ENCODE data around the gene PRKCA. TPM values are rescaled to one million over a fixed set of nuclear protein-coding genes. Genes with fewer than 3 reads are reported as not detected.
A peak's percentile ranks its signal among the peaks of the same experiment; 100 is the strongest.

PRKCA gene
- total RNA-seq, 2 experiments from 2014 or later = 63.1 to 68.9 TPM

DNA sequence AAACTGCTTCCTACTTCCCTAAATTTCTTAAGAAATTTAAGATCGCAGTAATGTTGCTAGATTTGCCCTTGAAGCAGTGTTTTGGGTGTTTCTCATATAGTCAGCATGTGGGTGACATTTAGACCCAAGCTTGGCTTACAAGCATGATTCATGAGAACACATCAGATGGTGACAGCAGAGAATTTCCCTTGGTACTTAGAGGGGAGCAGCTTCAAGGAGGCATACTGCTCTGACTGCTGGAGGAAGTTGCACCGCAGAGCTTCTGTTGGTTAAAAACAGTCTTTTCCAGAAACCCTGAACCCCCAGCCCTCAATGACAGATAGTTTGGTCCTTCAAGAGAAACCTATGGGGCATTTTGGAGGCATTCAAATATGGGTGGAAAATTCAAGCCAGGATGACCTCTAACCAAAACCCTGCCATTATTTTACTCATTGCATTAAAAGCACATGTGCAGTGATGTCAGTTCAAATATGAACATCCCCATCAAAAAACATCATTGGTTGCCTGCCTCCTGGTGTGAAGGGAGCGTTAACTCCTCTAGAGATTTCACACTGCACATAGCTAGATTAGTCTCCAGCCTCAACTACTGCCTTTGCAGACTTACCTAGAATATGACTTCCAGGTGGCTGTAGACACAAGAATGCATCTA lies 331.0 kb downstream of the PRKCA start:
- no peaks in the 10 kb centered on the region for H3K9me3 Mint-ChIP-seq (ENCODE audit: low read depth)
- H3K27me3 Mint-ChIP-seq = no peaks in the 10 kb centered on the region
- peak; percentile 76 for DNase-seq
- H3K4me1 Mint-ChIP-seq = peaks cover 41% of the 10 kb centered on the region
- no peak overlapping the region for H3K4me3 Mint-ChIP-seq
- peak overlapping the region; percentile 79 for H3K27ac Mint-ChIP-seq
- CTCF ChIA-PET = interaction anchor here (0.6 to 2.5 kb wide), 5 partner anchors 11 to 220 kb away, joined by 3 to 6 read pairs (median 3); no protein-coding TSS in a partner anchor
- peaks cover 5% of the 10 kb centered on the region for H3K36me3 Mint-ChIP-seq
- ATAC-seq = peak; percentile 96

DNA sequence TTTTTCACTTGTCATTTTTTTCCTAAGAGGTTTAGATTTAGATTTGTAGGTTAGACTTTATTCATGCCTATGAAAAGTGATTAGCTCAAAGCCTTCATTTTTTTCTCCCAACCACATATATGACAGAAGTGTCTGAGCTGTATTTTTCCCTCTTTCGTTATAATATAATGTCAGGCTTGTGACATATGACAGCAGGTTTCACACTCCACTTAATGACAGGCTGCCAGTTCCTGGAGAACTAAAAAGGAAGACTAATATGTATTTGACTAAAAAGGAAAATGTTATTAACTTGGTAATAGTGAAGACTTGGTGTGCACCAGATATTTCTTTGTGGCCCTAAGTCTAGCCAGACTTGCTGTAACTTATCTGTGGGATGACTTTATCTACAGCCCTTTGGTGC lies 331.8 kb downstream of the PRKCA start:
- no peak for ATAC-seq
- H3K4me3 Mint-ChIP-seq = no peak overlapping the region

DNA sequence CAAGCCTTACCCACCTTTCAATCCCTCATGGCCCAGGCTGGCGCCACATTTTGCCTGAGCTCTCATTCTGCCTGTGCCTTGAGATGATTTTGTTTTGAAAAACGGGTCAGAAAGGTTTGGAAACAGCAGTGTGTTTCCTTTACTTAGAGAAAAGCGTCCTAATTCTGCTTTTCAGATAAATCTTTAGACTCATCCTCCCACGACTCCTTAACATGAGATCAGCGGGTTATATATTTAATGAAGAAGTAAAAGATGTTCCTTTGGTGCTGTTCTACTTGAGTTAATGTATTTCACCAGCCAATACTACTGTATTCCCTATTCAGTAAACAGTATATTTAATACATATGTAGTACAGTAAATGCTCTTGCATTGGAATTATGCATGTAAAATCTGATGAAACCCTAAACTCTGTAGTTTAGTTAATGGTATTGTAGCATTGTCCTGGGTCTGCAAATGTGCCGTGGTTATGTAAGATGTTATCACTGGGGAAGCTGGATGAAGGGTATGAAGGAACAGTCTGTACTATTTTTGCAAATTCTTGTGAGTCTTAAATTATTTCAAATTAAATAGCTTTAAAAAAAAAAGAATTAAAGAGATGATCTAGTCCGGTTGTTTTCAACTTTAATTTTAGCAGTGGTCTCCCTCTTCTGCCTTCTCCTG lies 333.1 kb downstream of the PRKCA start:
- peaks cover 6% of the 10 kb centered on the region for H3K36me3 Mint-ChIP-seq
- ATAC-seq = no peak
- H3K4me1 Mint-ChIP-seq = peaks cover 39% of the 10 kb centered on the region
- DNase-seq = no peak
- CTCF ChIA-PET = no interaction called here
- no peaks in the 10 kb centered on the region for H3K27me3 Mint-ChIP-seq
- H3K4me3 Mint-ChIP-seq = no peak overlapping the region
- H3K27ac Mint-ChIP-seq = peak overlapping the region; percentile 39
- H3K9me3 Mint-ChIP-seq (ENCODE audit: low read depth) = no peaks in the 10 kb centered on the region

More for the DNA sequence above, 331.8 kb downstream of the PRKCA start:
- Mint-ChIP-seq H3K9me3 (ENCODE audit: low read depth) (no peaks in the 10 kb centered on the region), H3K27me3 (no peaks in the 10 kb centered on the region), H3K4me1 (peaks cover 41% of the 10 kb centered on the region), H3K36me3 (peaks cover 5% of the 10 kb centered on the region), H3K27ac (no peak overlapping the region)
- CTCF ChIA-PET = interaction anchor here (2.5 kb wide), 1 partner anchor 40 kb away, joined by 6 read pairs; no protein-coding TSS in a partner anchor
- DNase-seq = no peak

DNA sequence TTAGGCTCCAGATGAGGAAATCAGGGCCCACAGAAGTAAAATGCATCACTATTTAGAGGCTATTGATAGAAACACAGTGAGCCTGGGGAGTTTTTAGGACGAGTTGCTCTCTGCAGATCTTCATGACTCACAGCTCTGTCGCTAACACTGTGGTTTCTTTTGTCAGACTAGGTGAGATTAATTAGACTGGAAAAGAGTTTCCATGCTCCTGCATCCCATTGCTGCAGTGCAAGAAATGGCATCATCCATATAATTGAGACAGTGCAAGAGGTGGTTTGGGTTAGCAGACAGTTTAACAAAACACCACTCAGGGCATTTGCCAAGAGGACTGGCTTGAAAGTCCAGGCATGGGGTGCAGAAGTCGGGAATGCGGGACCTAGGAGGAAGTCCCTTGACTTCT lies 333.7 kb downstream of the PRKCA start:
- Mint-ChIP-seq H3K4me3 (no peak overlapping the region), H3K27me3 (no peaks in the 10 kb centered on the region), H3K9me3 (ENCODE audit: low read depth) (no peaks in the 10 kb centered on the region), H3K27ac (peak overlapping the region; percentile 39), H3K4me1 (peaks cover 39% of the 10 kb centered on the region), H3K36me3 (peaks cover 6% of the 10 kb centered on the region)
- DNase-seq (no peak), ATAC-seq (no peak)
- CTCF ChIA-PET = no interaction called here

DNA sequence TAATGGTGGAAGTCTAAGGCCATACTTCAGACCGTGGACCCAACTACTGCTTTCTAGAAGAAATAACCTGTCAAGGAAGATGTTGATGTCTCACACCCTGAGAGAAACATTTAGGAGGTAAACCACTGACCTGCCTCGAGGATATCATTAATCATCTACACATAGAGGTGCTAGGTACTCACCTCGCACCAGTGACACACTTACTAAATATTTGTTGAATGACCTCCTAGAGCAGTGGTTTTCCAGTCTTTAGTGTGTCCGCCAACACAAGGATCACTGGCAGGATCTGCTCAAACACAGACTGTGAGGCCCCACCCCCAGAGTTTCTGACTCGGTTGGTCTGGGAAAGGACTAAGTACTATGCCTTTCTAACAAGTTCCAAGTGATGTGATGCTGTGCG lies 335.1 kb downstream of the PRKCA start:
- no peak for ATAC-seq

DNA sequence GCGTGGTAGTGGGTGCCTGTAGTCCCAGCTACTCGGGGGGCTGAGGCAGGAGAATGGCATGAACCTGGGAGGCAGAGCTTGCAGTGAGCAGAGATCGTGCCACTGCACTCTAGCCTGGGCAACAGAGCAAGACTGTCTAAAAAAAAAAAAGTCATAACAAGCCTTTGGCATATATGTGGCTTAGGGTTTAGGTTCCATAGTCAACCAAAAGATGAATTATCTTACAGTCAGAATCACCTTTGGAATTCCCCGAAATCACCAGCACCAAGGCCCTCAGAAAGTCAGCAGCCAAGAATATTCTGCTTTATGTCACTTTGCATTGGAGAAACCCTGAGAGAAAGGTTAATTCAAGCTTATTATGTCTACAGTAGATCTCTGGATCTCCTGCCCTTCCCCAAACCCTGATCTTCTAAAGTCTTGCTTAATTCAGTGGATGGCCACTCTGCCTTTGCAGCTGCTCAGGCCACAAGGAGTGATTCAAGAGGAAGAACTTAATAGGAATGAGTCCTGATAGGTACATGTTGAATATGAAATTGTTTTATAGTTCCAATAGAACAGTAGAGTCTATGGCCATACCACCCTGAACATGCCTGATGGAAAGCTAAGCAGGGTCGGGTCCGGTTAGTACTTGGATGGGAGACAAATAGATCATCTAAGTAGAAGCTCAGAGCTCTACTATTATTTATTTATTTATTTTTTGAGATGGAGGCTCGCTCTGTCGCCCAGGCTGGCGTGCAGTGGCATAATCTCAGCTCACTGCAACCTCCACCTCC lies 336.5 kb downstream of the PRKCA start:
- Mint-ChIP-seq H3K27me3 (no peaks in the 10 kb centered on the region), H3K4me3 (no peak overlapping the region), H3K36me3 (peaks cover 17% of the 10 kb centered on the region), H3K4me1 (peaks cover 23% of the 10 kb centered on the region), H3K27ac (no peak overlapping the region), H3K9me3 (ENCODE audit: low read depth) (no peaks in the 10 kb centered on the region)
- ATAC-seq (no peak), DNase-seq (no peak)
- CTCF ChIA-PET = no interaction called here

More for the DNA sequence above, 335.1 kb downstream of the PRKCA start:
- Mint-ChIP-seq H3K27ac (no peak overlapping the region), H3K27me3 (no peaks in the 10 kb centered on the region), H3K9me3 (ENCODE audit: low read depth) (no peaks in the 10 kb centered on the region), H3K36me3 (peaks cover 14% of the 10 kb centered on the region), H3K4me3 (no peak overlapping the region), H3K4me1 (peaks cover 36% of the 10 kb centered on the region)
- no peak for DNase-seq
- CTCF ChIA-PET = no interaction called here

DNA sequence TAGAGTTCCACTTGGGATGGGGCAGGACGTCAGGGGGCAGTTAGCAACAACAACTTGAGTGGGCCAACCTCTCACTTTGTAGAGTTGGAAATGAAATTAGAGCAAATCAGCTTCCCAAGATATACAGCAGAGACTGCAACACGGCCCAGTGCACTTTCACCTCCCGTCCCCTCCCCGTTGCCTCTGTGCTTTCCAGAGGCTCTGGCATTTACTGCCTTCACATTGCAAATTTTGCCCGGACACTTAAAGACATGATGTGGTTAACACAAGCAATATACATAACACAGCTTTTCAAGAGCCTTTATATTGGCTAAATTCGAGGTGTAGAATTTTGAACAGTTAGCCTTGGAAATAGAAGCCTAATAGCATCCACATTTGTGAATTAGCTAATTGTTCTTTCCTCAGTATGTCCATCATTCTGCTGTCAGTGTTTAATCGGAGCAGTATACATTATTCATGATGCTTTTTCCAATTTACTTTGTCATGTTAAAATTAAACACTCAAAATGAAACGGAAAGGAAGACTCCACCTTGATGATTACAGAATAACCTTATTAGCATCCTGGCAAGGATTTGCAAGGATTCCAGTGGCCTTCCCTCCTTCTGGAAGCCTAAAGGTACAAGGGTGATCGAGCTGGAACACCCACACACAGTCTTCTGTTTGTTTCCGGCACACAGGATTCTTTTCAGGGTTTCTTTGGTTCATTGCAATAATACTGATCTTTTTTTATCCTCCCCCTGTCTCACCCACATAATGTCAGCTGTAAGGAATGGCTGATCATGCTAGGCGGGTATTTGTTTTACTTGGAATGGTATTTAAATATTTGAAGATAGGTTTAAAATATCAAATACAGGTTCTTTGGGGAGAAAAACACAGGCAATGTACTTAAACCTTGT lies 341.6 kb downstream of the PRKCA start:
- DNase-seq = no peak
- Mint-ChIP-seq H3K4me1 (no peaks in the 10 kb centered on the region), H3K9me3 (ENCODE audit: low read depth) (no peaks in the 10 kb centered on the region), H3K36me3 (peaks cover 34% of the 10 kb centered on the region), H3K27me3 (no peaks in the 10 kb centered on the region), H3K4me3 (no peak overlapping the region), H3K27ac (no peak overlapping the region)
- no peak for ATAC-seq
- CTCF ChIA-PET = interaction anchor here (0.5 to 0.7 kb wide), 2 partner anchors 11 to 183 kb away, joined by 3 read pairs; no protein-coding TSS in a partner anchor

DNA sequence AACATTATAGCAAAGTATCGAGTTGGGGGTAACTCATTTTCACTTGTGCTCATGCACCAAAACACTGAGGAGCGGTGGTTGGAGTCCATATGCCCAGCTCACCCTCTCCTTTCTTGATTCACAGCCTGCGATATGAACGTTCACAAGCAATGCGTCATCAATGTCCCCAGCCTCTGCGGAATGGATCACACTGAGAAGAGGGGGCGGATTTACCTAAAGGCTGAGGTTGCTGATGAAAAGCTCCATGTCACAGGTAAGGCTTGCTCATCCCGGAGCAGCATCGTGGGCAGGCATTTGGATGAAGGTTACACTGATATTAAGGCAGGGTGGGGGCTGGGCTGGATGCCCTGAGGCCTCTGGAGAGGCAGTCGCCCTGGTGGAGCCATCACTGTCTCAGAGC lies 342.8 kb downstream of the PRKCA start:
- no peak for DNase-seq
- H3K36me3 Mint-ChIP-seq = peaks cover 33% of the 10 kb centered on the region
- H3K4me3 Mint-ChIP-seq = no peak overlapping the region
- ATAC-seq = no peak
- CTCF ChIA-PET = interaction anchor here (0.7 kb wide), 1 partner anchor 78 kb away, joined by 3 read pairs; no protein-coding TSS in a partner anchor
- H3K27ac Mint-ChIP-seq = no peak overlapping the region
- H3K9me3 Mint-ChIP-seq (ENCODE audit: low read depth) = no peaks in the 10 kb centered on the region
- H3K4me1 Mint-ChIP-seq = peaks cover 10% of the 10 kb centered on the region
- no peaks in the 10 kb centered on the region for H3K27me3 Mint-ChIP-seq

DNA sequence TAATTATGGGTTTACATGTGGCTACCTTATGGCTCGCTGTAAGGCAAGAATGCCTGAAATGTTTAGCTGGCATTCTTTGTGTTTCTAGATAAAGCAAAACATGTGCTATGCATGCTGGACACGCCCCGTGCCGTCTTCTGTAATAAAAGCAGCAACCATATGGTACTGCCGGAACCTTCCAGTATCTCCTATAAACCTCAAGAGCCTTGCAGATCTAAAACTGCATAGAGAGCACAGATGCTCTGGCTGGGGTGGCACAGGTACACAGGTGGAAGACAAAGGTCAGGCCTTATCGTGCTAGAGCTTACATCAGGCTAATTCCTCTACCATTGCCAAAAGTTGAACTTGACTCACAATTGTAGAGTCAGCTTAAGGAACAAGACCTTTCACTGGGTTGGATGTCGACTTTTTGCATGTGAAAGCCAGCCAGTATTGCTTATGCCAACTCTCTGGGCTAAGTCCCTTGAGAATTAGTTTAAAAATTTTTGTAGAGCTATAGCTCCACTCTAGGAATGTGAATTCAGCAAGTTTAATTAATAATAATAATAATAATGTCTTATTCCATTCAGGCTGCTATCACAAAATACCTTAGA lies 345.1 kb downstream of the PRKCA start:
- Mint-ChIP-seq H3K27ac (no peak overlapping the region), H3K27me3 (no peaks in the 10 kb centered on the region), H3K36me3 (peaks cover 33% of the 10 kb centered on the region), H3K9me3 (ENCODE audit: low read depth) (no peaks in the 10 kb centered on the region), H3K4me1 (peaks cover 22% of the 10 kb centered on the region), H3K4me3 (no peak overlapping the region)
- DNase-seq (no peak), ATAC-seq (no peak)
- CTCF ChIA-PET = interaction anchor here (1.1 to 1.2 kb wide), 2 partner anchors 14 to 244 kb away, joined by 3 read pairs; no protein-coding TSS in a partner anchor

DNA sequence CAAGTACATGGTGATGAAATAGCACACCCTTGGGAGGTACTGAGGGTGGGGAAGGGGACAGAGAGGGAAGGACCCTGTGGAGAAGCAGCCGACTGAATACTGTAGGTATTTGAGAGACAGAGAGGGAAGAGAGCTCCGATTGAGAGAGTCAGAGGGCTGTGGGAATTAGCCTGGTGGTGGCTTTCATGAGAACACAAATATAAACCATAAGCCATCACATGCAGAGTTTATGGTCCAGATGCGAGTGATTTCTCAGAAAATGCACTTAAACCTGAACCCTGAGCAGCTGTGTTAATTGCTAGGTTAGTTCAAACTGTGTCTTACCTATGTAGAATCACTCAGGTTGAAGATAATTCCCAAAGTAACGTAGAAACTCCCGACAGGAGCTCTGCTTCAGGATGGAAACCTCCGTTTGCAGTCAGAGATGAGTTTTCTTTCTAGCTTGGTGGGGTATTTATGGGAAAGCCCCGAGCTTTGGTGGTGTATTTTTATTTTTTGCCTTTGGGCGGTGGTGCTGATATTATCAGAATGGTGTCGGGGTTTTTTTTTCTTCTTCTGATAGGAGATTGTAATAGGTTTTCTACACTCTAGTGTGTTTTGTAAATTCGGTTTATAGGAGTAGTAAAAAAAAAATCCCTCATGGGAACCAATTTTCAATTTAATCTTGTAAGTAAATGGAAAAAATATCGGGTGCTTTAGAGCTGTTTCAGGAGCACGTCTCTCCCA lies 347.6 kb downstream of the PRKCA start:
- CTCF ChIA-PET = no interaction called here
- no peak overlapping the region for H3K4me3 Mint-ChIP-seq
- no peaks in the 10 kb centered on the region for H3K27me3 Mint-ChIP-seq
- DNase-seq = no peak
- peak overlapping the region; percentile 10 for H3K27ac Mint-ChIP-seq
- no peaks in the 10 kb centered on the region for H3K9me3 Mint-ChIP-seq (ENCODE audit: low read depth)
- ATAC-seq = no peak
- peaks cover 46% of the 10 kb centered on the region for H3K4me1 Mint-ChIP-seq
- H3K36me3 Mint-ChIP-seq = peaks cover 45% of the 10 kb centered on the region

DNA sequence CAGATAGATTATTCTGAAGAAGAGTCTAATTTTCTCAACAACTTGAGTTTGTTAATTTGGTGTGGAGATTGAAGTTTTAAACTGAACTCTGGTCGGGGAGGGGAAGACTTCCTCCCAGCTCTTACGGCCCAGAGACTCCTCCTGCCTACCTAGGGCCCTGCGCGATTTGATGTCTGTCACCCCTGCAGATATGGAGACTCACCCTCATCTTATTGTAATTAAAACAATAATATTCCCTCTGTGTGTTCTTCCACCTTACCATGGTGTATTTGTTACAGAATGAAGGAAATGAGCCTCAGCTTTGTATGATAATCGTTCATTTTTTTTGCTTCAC lies 348.1 kb downstream of the PRKCA start:
- H3K36me3 Mint-ChIP-seq = peaks cover 46% of the 10 kb centered on the region
- H3K4me3 Mint-ChIP-seq = no peak overlapping the region
- H3K27ac Mint-ChIP-seq = no peak overlapping the region

DNA sequence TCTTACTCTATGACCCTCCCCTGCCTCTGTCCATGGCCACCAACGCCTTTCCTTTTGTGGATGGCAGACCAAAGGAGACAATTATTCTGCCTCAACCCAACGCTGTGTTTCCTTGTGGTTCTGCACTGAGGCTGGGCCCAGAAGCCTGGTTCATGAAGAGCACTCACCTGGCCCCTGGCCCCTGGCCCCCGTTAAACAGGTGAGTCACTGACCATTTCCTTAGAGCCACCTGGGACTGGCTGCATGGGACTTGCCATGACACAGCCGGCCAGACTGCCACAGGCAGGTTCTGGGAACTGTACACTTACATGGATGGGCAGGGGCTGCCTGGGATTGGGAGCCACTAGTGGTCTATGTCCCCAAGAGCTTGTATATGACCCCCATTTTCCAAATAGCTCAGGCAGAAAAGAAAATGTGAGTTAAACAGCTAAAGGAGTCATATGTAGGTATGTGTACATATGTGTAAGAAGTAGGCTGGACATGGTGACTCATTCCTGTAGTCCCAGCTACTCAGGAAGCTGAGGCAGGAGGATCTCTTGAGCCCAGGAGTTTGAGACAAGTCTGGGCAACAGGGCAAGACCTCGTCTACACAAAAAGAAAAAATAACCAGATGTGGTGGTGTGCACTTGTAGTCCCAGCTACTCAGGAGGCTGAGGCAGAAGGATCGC lies 350.6 kb downstream of the PRKCA start:
- Mint-ChIP-seq H3K9me3 (ENCODE audit: low read depth) (peaks cover 2% of the 10 kb centered on the region), H3K4me1 (peaks cover 57% of the 10 kb centered on the region), H3K36me3 (peaks cover 57% of the 10 kb centered on the region), H3K4me3 (no peak overlapping the region), H3K27me3 (no peaks in the 10 kb centered on the region), H3K27ac (peak overlapping the region; percentile 55)
- ATAC-seq (peak; percentile 90), DNase-seq (peak; percentile 71)
- CTCF ChIA-PET = interaction anchor here (0.6 to 1.1 kb wide), 3 partner anchors 10 to 1594 kb away, joined by 3 to 4 read pairs (median 3); no protein-coding TSS in a partner anchor

More for the DNA sequence above, 348.1 kb downstream of the PRKCA start:
- DNase-seq (no peak), ATAC-seq (no peak)
- Mint-ChIP-seq H3K27me3 (no peaks in the 10 kb centered on the region), H3K4me1 (peaks cover 50% of the 10 kb centered on the region), H3K9me3 (ENCODE audit: low read depth) (no peaks in the 10 kb centered on the region)
- CTCF ChIA-PET = no interaction called here

All from activated CD8-positive, alpha-beta memory T cell treated with anti-CD3 and anti-CD28 coated beads, Interleukin-2, amount 10 ng/mL, durations not matched to agents 7 days and 5 days (primary cell).